HL-60 (cell line): ENCODE measurements around the gene KCNN4.
A peak's percentile ranks its signal among the peaks of the same experiment; 100 is the strongest.

Experiments used
- DNase-seq, 2 experiments: peaks; one replicate each; pipeline ENCODE4 v3.0.0-alpha.2; 2010 to 2020; ENCODE audit warnings: low read depth in 1 of 2, low spot score in 1 of 2
- H3K27ac ChIP-seq: fragments of 250-450 bp; sonication (Bioruptor Pico); replicated peaks from 2 replicates; pipeline ENCODE4 v1.5.1; 2020; ENCODE audit warnings: mild to moderate bottlenecking, moderate library complexity
- H3K27me3 ChIP-seq: fragments of 250-450 bp; sonication (Bioruptor Pico); 2 replicates; pipeline ENCODE4 v1.5.1; 2021; ENCODE audit warnings: mild to moderate bottlenecking, moderate library complexity; ENCODE audit not compliant: insufficient read depth, poor library complexity, severe bottlenecking
- H3K4me3 ChIP-seq: replicated peaks from 2 replicates; pipeline ENCODE4 v1.5.1; 2011; ENCODE audit warnings: mild to moderate bottlenecking, control low read depth, low read length; ENCODE audit not compliant: insufficient read depth
- GABPA ChIP-seq: IDR thresholded peaks from 2 replicates; pipeline ENCODE4 v1.6.1; 2012; ENCODE audit warnings: low read depth
- POLR2AphosphoS5 ChIP-seq: IDR thresholded peaks from 2 replicates; pipeline ENCODE4 v1.6.1; 2012; ENCODE audit warnings: low read depth
- SPI1 ChIP-seq: IDR thresholded peaks from 2 replicates; pipeline ENCODE4 v1.6.1; 2012; ENCODE audit warnings: low read depth, mild to moderate bottlenecking, borderline replicate concordance
- TF ChIP-seq, protein P1 (sequence below): IDR thresholded peaks from 2 replicates; pipeline ENCODE4 v1.6.1; 2012; ENCODE audit warnings: low read depth; ENCODE audit not compliant: insufficient replicate concordance
- TF ChIP-seq, protein P2 (sequence below): IDR thresholded peaks from one replicate; pipeline ENCODE4 v1.5.1; 2011; ENCODE audit warnings: low read length, control low read depth, inconsistent platforms; ENCODE audit not compliant: insufficient read depth

Gene KCNN4

DNA sequence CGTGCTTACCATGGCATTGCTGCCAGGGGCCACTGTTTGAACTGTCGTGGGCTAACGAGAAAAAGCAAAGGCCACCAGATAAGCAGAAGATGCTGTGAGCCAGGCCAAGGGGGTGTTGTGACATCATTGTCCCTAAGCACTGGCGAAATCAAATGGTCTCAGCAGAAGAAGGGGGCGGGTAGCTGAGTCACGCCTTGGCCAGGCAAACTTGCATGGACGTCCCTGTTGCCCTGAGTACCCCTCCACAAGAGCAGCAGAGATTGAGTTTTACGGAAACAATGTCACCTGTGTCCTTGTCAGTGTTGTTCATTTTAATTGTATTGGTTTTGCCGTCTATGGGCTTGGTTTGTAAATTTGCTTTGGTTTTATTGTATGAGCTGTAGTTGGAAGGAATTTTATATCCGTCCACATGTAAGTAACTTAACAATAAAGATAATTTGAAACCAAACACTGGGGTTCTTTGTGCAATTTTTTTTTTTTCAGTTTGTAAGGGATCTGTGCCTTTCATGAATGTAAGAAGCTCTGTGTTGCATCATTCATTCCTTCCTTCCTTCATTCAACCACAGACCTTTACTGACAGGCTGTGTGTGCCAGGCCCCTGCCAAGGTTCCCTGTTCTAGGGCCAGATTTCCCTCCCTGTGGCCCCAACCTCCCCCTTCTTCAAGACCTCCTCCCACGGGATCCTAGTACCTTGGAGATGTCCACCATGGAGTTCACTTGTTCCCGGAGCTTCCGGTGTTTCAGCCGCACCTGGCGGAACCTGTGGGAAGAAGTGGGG is 12.3 kb downstream of the KCNN4 start:
- TF ChIP-seq POLR2AphosphoS5 = 0 out of 2 replicates have a peak, but pooled peaks have one; percentile 12
- TF ChIP-seq, protein P1, sequence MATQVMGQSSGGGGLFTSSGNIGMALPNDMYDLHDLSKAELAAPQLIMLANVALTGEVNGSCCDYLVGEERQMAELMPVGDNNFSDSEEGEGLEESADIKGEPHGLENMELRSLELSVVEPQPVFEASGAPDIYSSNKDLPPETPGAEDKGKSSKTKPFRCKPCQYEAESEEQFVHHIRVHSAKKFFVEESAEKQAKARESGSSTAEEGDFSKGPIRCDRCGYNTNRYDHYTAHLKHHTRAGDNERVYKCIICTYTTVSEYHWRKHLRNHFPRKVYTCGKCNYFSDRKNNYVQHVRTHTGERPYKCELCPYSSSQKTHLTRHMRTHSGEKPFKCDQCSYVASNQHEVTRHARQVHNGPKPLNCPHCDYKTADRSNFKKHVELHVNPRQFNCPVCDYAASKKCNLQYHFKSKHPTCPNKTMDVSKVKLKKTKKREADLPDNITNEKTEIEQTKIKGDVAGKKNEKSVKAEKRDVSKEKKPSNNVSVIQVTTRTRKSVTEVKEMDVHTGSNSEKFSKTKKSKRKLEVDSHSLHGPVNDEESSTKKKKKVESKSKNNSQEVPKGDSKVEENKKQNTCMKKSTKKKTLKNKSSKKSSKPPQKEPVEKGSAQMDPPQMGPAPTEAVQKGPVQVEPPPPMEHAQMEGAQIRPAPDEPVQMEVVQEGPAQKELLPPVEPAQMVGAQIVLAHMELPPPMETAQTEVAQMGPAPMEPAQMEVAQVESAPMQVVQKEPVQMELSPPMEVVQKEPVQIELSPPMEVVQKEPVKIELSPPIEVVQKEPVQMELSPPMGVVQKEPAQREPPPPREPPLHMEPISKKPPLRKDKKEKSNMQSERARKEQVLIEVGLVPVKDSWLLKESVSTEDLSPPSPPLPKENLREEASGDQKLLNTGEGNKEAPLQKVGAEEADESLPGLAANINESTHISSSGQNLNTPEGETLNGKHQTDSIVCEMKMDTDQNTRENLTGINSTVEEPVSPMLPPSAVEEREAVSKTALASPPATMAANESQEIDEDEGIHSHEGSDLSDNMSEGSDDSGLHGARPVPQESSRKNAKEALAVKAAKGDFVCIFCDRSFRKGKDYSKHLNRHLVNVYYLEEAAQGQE = no peak
- Histone ChIP-seq H3K27me3 (no peaks in the 10 kb centered on the region), H3K4me3 (no peak overlapping the region), H3K27ac (peak overlapping the region; percentile 80)
- DNase-seq = peak; percentile 91 to 94

DNA sequence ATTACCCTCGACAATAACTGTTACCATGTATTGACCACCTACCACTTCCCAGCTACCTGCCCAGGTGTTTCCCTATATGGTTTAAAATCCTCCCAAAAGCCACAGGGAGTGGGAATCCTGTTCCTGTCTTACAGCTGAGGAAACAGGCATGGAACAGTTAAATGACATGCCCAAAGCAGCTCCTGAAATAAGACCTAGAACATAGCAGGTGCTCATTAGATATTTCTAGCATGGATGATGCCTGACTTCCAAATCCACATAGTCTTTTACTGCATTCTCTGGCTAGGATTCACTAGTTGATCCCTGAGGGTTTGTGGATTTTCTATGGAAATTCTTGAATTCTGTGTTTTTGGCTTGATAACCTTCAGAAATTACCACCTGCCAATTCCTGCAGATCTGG is 13.0 kb downstream of the KCNN4 start:
- TF ChIP-seq, protein P2, sequence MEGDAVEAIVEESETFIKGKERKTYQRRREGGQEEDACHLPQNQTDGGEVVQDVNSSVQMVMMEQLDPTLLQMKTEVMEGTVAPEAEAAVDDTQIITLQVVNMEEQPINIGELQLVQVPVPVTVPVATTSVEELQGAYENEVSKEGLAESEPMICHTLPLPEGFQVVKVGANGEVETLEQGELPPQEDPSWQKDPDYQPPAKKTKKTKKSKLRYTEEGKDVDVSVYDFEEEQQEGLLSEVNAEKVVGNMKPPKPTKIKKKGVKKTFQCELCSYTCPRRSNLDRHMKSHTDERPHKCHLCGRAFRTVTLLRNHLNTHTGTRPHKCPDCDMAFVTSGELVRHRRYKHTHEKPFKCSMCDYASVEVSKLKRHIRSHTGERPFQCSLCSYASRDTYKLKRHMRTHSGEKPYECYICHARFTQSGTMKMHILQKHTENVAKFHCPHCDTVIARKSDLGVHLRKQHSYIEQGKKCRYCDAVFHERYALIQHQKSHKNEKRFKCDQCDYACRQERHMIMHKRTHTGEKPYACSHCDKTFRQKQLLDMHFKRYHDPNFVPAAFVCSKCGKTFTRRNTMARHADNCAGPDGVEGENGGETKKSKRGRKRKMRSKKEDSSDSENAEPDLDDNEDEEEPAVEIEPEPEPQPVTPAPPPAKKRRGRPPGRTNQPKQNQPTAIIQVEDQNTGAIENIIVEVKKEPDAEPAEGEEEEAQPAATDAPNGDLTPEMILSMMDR = no peak
- TF ChIP-seq GABPA (no peak), SPI1 (no peak), POLR2AphosphoS5 (no peak)
- TF ChIP-seq, protein P1 = no peak
- no peak overlapping the region for H3K4me3 ChIP-seq
- H3K27me3 ChIP-seq = no peaks in the 10 kb centered on the region
- peak overlapping the region; percentile 80 for H3K27ac ChIP-seq
- no peak for DNase-seq

DNA sequence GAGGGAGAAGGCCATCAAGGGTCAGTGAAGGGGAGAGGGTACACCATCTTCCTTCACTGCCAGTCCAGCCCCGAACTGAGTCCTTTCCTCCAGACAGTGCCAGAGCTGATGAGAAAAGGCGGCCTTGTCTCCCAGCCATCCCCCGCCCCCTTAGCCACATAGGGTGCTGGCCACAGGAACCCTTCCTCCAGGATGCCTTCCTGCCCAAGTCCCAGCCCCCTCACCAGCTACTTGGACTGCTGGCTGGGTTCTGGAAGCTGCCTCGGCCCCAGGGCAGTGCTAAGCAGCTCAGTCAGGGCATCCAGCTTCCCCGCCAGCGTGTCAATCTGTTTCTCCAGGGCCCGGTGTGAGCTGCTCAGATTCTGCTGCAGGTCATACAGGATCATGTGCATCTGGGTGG is 13.5 kb downstream of the KCNN4 start:
- no peaks in the 10 kb centered on the region for H3K27me3 ChIP-seq
- H3K4me3 ChIP-seq = no peak overlapping the region
- TF ChIP-seq GABPA (no peak), POLR2AphosphoS5 (no peak), SPI1 (no peak)
- TF ChIP-seq, protein P2 = no peak
- TF ChIP-seq, protein P1 = no peak
- H3K27ac ChIP-seq = peak overlapping the region; percentile 80
- no peak for DNase-seq
